ENCODE measurements around the gene KHSRP.
"Not testable (repeated sequence)": the region's sequence is repeated elsewhere in the genome, so short reads cannot be mapped to it uniquely, and the experiment has no call there.

The KHSRP gene

DNA sequence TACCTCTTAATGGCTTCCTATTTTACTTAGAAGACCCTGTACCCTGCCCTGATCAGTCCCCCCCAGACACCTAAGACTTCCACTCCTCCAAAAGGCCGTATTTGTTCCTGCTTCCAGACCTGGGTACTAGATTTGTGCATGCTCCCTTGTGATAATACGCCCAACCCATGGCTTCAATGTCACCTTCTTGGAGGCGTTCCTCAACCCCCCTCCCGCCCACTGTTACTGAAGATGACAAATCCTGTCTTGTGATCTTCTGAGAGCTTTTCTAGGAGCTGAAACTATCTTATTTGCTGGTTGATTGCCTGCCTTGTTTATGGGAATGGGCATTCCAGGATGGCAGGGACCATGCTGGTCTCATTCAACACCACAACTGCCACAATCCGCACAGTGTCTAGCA, 25.6 kb upstream of the KHSRP start:
- DNase-seq, result no peak

DNA sequence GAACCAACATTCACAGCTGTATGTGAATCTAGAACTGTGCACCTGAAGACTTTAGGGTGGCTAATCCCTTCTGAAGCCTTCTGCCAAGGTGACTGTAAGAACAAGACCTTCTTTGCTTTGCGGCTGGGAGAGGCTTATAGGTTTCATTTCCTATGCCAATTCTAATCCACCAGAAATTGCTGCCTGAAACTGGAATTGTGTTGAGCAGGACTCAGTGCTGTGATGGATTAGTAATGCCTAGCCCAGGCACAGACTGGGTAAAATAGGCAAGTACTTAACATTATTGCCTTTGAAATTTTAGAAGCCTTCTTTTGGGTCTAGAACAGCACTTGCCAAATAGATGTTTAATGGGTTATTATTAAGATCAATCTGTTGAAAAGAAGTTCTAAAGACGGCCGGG, 23.4 kb upstream of the KHSRP start:
- no peak for DNase-seq

DNA sequence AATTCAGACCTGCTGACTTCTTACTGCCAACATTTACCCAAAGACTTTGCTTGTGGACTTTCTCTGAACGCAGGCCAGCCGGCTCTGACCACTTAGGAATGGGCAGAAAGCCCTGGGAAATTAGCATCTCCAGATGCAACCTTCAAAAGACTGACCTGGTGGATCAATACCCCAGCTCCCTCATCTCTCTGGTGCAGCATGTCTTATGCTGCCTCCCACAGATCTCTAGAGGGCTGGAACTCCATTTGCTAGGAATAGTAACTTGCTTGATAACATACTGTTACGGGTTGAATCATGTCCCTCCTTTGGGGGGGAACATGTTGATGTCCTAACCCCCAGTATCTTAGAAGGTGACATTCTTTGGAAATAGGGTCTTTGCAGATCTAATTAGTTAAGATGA, 21.8 kb upstream of the KHSRP start:
- DNase-seq, result no peak

DNA sequence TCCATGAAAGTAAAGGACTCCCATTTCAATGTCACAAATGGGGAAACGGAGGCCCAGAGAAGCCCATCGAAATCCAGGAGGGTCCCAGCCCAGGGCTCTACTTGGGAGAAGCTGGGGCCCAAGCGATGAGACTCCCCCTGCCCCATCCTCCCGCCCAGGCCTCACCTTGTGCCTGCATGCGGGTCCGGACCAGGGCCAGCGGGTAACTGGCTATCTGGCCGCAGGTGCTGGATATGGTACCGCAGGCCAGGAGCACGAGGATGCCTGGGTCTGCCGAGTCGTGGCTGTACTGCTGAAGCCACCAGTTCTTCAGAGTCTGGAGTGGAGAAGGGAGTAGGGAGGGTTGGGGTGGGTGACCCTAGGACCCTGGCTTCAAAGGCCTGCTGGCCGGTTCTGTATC, 19.4 kb upstream of the KHSRP start:
- DNase-seq, result no peak

DNA sequence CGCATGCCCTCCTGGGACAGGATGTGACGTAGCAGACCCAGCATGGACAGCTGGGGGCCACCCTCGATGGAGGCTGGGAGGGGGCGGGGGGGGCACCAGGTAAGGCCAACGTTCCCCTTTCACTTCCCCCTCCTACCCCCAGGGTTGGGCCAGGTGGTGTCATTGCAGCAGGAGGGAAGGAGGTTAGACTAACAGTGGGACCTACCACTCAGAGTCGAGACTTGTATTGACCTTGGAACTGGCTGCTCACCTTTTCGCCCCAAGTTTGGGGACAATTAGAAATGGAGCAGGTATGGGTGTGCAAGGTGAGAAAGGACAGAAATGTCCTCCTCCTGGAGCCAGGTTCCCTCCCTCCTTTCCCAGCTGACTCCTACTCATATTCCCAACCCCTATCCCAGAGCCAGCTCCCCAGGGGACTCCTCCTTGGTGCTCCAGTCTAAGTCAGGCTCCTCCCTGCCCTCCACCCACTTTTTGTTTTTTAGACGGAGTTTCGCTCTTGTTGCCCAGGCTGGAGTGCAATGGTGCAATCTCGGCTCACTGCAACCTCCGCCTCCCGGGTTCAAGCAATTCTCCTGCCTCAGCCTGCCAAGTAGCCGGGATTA, 17.6 kb upstream of the KHSRP start:
- no peak for DNase-seq

DNA sequence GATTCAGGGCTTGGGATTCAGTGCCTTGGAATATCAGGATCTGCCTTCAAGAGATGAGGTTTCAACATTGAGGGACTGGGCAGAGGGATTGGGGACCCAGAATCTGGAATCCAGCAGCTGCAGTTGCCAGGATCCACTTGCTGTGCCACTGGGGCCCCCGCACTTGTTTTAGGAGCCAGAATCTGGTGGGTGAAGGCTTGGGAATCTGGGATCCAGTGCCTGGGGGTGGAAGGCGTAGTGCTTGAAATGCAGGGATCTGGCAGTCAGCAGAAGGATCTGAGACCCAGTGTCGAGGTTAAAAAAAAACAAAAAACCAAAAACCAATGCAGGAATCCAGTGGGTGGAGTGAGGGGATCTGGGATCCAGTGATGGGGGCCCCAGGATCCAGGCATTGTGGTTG, 16.3 kb upstream of the KHSRP start:
- no peak for DNase-seq

DNA sequence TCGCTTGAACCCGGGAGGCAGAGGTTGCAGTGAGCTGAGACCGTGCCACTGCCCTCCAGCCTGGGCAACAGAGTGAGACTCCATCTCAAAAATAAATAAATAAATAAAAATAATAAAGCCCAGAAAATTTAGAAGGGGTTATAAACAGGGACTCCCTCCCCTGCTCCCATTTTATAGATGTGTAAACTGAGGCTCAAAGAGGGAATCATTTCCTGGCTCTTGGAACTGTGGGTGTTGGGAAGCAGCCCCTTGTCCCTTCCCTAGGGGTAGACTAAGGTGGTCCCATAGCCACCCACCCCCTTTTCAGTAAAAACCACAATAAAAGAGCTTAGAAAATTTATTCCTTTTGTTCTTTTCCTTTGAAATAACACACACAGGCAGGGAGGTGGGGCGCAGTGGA, 15.1 kb upstream of the KHSRP start:
- DNase-seq, result no peak

DNA sequence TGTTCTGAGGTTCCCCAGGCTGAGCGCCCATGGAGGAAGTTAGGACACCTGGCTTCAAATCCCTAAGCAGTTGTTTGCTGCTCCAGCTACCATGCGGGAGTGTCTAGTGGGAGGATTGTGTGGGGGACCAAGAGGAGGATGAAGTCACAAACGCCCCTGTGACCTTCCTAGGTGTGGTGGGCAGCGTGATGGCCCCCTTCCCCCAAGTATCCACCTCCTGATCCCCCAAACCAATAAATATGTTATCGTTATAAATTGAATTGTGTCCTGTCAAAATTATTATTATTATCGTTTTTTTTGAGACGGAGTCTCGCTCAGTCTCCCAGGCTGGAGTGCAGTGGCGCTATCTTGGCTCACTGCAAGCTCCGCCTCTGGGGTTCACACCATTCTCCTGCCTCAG, 9.1 kb upstream of the KHSRP start, which contains the start of gene SLC25A41:
TSS of gene SLC25A41 (minus strand) at position 101 of the 400 bp plus-strand sequence. CDS start at position 31, 70 bp downstream.
- no peak for DNase-seq

DNA sequence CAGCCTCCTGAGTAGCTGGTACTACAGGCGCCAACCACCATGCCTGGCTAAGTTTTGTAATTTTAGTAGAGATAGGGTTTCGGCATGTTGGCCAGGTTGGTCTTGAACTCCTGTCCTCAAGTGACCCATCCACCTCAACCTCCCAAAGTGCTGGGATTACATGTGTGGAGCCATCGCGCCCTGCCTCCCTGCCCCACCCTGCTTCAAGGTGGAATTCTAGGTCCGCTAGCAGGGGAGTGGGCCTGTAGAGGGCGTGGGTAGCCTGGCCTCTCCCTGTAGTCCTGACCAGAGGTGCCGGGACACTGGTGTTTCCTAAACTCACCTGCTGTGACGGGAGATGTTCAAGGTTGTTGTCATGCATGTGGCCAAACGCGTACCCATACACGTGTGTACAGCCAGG, 8.6 kb upstream of the KHSRP start:
- DNase-seq, result no peak

DNA sequence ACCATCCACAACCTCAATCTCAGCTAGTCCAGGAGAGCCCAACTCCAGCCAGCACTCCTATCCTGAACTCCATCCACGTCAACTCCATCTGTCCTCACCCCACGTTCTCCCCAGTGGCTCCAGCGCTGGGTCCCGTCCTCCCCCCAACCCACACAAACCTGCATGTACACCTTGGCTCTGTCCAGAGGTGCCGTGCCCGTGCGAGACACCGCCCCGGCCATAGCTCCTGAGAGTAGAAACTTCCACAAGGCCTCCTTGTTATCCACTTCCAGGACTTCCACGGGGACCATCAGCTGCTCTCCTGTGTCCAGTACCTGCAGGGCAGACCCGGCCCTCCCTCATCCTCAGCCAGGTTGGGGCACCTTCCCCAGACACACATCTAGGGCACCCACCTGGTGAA, 7.3 kb upstream of the KHSRP start:
- DNase-seq, result no peak

DNA sequence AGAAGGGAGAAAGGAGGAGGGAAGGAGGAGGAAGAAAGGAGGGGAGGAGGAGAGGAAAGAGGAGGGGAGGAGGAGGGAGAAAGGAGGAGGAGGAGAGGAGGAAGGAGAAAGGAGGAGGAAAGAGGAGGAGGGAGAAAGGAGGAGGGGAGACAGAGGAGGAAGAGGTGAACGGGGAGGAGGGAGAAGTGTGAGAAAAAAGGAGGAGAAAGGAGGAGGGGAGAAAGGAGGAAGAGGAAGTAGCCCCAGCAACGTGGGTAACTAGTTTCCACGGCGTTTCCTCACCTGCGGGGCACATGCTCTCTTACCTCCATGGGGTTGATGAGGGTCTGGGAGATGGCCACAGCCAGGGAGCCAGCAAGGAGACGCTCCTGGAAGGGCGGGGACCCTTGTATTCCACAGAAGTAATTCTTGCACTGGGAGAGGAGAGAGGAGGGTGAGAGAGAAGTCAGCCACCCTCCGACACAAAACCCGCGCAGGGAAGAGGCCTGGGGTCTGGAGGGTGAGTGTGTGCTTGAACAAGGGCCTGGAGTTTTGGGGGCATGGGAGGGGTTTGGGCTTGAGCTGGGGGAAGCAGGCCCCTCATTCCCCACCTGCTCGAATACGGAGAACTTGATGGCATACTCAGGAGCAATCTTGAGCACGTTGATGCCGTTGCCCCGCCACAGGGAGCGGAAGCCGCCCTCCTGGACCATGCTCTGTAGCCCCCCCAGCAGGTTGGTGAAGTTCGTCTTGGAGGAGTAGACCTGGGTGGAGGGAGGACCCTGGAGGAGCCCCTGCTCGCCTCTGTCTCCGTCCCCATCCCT, 5.0 kb upstream of the KHSRP start:
- DNase-seq, result no peak

DNA sequence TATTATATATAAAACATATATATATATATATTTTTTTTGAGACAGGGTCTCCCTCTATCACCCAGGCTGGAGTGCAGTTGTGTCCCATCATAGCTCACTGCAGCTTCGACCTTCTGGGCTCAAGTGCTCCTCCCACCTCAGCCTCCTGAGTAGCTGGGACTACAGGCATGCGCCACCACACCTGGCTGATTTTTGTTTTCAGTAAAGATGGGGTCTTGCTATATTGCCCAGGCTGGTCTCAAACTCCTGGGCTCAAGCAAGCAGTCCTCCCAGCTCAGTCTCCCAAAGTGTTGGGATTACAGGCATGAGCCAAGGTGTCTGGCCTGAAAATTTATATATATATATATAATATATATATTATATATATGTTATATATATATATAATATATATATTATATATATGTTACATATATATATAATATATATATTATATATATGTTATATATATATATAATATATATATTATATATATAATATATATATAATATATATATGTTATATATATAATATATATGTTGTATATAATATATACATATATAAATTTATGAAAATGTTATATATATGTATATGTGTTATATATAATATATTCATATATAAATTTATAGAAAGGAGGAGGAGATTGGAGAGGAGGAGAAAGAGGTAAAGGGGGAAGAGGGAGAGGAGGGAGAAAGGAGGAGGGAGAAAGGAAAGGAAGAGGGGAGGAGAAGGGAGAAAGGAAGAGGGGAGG, 4.2 kb upstream of the KHSRP start:
- not testable (repeated sequence) for DNase-seq

DNA sequence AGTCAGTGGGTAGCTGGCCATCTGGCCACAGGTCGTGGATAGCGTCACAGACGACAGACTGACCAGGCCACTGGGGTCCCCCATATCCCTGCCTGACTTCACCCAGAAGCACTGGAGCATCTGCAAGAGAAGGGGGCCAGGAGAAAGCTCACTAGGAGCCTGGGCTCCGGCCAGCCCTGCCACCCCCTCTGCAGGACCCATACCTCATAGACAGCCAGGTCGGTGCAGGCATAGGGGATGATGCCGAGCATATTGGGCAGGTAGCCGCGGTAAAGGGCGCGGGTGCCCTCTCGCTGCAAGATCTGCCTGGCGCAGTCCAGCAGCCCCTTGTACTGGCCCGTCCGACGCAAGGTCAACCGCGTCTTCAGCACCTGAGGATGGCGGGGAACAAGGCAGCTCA, 2.5 kb upstream of the KHSRP start:
- no peak for DNase-seq

DNA sequence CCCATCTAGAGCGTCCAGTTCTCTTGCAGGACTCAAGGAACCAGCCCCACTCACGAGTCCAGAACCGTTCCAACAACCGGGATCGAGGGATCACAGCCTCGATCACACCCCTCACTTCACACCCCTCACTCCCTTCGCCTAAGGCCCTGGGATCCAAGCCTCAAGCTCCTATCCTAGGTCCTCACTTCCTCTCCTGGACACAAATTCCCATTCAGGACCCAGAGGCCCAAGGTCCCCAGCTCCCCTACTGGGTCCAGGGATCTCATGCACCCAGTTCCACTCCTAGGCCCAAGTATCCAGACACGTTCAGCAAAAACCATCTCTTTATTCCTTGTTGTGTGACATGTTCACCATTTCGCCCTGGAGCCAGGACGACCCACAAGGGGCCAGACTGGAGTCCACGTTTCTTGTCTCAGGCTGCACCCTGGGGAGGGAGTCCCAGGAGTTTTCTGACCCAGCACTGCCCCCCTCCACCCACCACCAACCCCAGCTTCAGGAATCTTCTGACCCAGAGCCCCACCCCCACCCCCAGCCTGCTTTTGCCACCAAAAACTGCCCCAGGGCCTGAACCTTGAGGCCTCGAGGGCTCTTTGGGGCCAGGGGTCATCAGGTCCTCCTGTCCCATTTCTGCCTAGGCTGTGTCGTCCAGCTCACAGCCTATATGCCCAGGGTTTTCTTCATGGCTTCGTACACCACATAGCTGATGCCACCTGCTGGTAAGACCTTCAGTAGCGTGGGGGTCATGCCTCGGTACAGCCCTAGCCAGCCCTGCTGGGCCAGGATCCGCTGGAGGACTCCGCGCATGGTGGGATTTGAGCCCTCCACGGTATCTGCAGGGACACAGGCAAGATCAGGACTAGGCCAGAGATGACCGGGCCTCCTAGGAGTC, 1.4 kb upstream of the KHSRP start:
- DNase-seq, result no peak

DNA sequence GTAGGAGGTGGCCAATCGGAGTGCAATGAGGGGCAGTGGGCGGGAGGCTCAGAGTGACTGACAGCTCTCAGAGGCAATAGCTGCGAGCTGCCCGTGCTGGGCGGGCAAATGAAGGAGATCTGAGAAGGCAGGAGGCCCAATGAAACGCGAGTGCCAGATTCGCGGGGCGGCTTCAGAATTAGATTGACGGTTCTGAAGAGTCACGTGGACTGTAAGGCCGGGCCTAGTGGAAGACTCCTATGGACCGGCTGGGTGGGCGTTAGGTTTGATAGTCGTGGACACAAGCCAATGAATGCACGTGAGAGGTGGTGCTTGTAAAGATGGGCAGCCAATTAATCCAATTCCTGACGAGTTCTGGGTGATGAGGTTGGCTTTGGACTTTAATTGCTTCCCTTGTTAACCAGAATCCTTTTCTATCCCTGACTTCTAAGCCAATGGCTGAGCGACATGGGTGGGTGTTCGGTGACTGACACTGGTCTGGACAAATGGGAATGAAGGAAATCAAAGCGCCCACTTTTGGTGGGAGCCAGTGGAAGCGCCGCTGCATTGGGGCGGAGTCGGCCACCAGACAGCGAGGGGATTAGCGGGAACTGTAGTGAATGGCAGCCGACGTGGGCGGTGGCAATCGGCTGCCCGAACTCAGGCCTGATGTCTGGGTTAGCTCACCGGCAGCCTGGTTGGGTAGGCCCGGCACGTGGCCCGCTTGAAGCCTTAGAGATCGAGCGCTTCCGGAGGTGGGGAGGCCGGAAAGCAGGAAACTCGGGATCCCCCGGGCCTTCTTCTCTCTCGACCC, 524 bp upstream of the KHSRP start:
- DNase-seq, result peak; percentile 99

DNA sequence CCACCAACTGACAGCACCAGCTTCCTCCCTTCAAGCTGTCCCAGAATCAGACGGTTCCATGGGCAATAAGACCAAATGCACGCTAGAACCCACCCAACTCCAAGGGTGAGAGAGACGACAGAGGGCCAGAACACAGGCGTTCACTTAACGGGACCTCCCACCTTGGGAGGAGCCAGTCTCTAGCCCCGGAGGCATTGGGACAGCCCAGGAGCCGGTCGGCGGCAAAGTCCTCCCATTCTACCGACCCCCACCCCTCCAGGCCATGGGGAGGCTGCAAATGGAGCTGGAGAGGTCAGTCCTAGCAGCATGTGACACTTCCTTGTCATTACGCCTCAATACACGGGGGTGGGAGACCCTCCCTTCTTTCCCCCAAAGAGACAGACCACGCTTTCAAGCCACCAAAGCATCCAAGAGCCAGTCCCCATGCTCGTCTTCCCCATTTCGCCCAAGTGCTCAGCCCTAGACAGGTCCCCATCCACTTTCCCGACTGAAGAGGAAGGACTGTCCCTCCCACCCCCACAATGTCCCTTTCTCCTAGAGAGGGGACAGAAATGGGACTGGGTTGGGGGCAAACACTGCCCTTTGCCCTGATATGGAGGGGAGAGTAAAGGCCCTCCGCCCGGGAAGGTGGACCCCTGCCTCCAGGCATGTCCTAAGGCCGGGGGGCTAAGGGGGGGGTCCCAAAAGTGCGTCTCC, 964 bp downstream of the KHSRP start:
- no peak for DNase-seq

DNA sequence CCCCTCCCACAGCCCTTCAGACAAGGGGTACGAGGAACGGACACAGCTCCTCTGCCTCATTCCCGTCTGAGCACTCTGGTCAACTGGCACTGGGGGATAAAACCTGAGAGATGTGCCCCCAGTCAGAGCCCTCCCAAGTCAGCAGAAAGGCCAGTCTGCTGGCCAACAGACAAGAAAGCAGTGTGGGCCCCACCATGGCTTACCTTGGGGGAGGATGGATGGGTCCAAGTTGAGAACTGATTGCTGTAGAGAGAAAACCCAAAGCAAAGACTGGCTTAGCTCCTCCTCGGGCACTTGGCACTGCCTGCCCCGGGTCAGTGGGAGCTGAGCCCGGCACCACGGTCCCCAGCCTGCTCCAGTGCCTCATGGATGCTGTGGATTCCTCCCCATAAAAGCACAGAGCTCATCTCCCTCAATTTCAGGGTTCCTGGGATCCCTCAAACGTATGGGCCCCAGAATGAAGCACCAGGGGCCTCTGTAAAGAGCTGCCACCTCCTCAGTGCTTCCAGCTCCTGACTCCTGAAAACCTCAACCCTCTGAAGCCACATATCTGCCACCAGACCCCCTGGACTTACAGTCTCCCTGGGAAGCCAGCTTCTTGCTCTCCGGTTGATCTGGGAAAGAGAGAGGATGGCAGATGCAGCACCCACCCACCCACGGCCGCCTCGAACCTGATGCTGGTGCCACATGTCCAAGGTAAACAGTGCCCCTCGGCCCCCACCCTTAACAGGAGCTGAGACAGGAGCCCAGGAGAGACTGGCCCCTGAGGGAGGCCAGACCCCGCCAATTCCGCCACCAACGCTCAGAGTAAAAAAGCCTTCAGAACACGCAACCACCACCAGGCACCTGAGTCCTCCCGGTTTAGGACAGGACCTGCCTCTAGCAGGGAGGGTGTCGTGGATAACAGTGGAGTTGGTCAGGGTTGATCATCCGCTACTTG, 3.3 kb downstream of the KHSRP start:
- no peak for DNase-seq

DNA sequence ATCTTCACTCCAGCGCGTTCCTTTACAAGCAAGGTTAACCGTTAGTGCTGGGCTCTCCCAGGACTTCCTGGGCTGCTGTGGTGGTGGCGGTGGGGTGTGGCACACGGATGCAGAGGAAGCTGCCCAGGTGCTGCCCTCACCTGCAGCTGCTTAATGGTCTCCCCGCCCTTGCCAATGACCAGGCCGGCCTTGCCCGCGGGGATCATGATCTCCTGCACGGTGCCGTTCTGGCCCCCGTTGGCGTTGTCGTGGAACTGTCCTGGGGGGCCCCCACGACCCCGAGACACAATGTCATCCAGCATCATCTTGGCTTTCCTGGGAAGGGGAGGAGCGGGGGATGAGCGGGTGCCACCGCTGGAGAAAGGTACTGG, 6.1 kb downstream of the KHSRP start:
- no peak for DNase-seq

DNA sequence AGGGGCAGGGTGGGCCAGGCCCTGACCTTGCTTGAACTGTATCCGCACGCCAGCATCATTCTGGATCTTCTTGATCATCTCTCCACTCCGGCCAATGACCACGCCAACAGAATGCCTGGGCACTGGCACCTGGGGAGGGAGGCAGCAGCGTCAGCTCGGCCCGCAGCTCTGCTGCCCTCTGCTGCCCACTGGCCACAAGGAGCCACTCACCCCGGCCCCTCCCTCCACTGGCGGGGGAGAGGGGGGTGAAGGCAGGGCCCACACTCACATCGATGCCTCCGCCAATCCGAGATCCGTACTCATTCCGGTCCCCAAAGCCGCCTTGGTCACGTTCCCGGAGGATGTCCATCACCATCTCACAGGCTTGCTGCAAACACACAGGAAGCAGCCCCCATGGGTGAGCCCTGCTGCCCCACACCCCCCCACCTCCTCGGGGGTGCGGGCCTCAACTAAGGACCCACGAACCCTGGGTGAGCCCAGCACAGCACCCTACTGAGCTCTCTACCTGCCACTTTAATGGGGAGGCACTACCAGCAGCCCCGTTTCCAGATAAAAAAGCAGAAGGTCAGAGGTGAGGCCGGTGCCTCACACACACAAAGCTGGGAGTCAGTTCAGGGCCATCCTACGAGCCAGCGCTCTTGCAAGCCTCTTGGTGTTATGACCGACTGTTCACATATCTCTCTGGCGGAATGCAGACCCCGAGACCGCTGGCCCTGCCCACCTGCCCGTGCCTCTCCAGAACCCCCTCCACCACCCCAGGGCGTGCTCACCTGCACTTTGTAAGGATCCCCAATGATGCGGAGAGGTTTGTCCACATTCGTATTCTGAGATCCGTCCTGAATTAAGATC, 6.7 kb downstream of the KHSRP start:
- no peak for DNase-seq
